ENCODE data around the gene TSPAN5. TPM values are rescaled to one million over a fixed set of nuclear protein-coding genes. Genes with fewer than 3 reads are reported as not detected.

The TSPAN5 gene
- polyA plus RNA-seq, 1 donor from 2014 or later, result 18.8 TPM

DNA sequence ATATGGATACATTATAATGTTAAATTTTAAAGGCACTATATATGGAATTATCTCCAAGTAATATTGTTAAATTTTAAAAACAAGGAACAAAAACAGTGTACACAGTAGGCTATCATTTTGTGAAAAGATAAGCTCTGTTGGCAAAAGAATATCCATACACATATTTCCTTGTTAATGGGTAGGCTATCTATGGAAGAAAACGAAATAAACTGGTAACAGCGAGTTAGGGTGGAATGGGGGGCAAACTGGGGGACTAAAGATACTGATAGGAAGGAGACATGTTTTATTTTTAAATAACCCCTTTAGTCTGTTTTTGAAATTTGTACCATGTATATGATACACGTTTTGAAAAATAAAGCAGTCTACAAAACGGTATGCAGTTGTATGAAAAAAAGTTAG lies 3.6 kb upstream of the TSPAN5 start:
- no peak overlapping the region for H3K4me2 ChIP-seq (ENCODE audit: low read length)
- H3K4me3 ChIP-seq (ENCODE audit: low read length), result no peak overlapping the region
- H3K9me2 ChIP-seq (ENCODE audit: insufficient read depth, low read length), result no peaks in the 10 kb centered on the region
- no peak overlapping the region for H2AFZ ChIP-seq (ENCODE audit: low read depth, low read length)
- H3K9ac ChIP-seq (ENCODE audit: low read length), result no peak overlapping the region
- H3K36me3 ChIP-seq (ENCODE audit: insufficient read depth, low read length), result no peaks in the 10 kb centered on the region
- H3K9me3 ChIP-seq (ENCODE audit: low read length), result peaks cover 3% of the 10 kb centered on the region
- TF ChIP-seq EZH2 (IDR thresholded peaks at IDR 0.05; ENCODE audit: borderline replicate concordance, insufficient read depth, low read length, poor library complexity, severe bottlenecking) (no peak), SMC3 (conservative IDR thresholded peaks at IDR 0.05; ENCODE audit: poor library complexity) (no peak), TAF1 (IDR thresholded peaks at IDR 0.05; ENCODE audit: low read depth) (no peak), POLR2AphosphoS5 (IDR thresholded peaks at IDR 0.05) (no peak), RAD21 (conservative IDR thresholded peaks at IDR 0.05) (no peak), MXI1 (conservative IDR thresholded peaks at IDR 0.05; ENCODE audit: poor library complexity, severe bottlenecking) (no peak), EP300 (conservative IDR thresholded peaks at IDR 0.05; ENCODE audit: poor library complexity, severe bottlenecking) (no peak)
- TF ChIP-seq, protein P1, sequence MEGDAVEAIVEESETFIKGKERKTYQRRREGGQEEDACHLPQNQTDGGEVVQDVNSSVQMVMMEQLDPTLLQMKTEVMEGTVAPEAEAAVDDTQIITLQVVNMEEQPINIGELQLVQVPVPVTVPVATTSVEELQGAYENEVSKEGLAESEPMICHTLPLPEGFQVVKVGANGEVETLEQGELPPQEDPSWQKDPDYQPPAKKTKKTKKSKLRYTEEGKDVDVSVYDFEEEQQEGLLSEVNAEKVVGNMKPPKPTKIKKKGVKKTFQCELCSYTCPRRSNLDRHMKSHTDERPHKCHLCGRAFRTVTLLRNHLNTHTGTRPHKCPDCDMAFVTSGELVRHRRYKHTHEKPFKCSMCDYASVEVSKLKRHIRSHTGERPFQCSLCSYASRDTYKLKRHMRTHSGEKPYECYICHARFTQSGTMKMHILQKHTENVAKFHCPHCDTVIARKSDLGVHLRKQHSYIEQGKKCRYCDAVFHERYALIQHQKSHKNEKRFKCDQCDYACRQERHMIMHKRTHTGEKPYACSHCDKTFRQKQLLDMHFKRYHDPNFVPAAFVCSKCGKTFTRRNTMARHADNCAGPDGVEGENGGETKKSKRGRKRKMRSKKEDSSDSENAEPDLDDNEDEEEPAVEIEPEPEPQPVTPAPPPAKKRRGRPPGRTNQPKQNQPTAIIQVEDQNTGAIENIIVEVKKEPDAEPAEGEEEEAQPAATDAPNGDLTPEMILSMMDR (IDR thresholded peaks at IDR 0.05; ENCODE audit: poor library complexity, severe bottlenecking), result no peak
- TF ChIP-seq, protein P2, sequence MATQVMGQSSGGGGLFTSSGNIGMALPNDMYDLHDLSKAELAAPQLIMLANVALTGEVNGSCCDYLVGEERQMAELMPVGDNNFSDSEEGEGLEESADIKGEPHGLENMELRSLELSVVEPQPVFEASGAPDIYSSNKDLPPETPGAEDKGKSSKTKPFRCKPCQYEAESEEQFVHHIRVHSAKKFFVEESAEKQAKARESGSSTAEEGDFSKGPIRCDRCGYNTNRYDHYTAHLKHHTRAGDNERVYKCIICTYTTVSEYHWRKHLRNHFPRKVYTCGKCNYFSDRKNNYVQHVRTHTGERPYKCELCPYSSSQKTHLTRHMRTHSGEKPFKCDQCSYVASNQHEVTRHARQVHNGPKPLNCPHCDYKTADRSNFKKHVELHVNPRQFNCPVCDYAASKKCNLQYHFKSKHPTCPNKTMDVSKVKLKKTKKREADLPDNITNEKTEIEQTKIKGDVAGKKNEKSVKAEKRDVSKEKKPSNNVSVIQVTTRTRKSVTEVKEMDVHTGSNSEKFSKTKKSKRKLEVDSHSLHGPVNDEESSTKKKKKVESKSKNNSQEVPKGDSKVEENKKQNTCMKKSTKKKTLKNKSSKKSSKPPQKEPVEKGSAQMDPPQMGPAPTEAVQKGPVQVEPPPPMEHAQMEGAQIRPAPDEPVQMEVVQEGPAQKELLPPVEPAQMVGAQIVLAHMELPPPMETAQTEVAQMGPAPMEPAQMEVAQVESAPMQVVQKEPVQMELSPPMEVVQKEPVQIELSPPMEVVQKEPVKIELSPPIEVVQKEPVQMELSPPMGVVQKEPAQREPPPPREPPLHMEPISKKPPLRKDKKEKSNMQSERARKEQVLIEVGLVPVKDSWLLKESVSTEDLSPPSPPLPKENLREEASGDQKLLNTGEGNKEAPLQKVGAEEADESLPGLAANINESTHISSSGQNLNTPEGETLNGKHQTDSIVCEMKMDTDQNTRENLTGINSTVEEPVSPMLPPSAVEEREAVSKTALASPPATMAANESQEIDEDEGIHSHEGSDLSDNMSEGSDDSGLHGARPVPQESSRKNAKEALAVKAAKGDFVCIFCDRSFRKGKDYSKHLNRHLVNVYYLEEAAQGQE (IDR thresholded peaks at IDR 0.05; ENCODE audit: borderline replicate concordance), result no peak
- no peak overlapping the region for H3K27ac ChIP-seq (ENCODE audit: low read length)
- peaks cover 6% of the 10 kb centered on the region for H3K27me3 ChIP-seq (ENCODE audit: insufficient read depth, low read depth, low read length)
- no peaks in the 10 kb centered on the region for H3K79me2 ChIP-seq (replicated peaks; ENCODE audit: insufficient read depth, low read length)
- H3F3A ChIP-seq (ENCODE audit: insufficient read depth, low read length, poor library complexity, severe bottlenecking), result peaks cover 3% of the 10 kb centered on the region
- H4K20me1 ChIP-seq (ENCODE audit: insufficient read depth), result no peaks in the 10 kb centered on the region

DNA sequence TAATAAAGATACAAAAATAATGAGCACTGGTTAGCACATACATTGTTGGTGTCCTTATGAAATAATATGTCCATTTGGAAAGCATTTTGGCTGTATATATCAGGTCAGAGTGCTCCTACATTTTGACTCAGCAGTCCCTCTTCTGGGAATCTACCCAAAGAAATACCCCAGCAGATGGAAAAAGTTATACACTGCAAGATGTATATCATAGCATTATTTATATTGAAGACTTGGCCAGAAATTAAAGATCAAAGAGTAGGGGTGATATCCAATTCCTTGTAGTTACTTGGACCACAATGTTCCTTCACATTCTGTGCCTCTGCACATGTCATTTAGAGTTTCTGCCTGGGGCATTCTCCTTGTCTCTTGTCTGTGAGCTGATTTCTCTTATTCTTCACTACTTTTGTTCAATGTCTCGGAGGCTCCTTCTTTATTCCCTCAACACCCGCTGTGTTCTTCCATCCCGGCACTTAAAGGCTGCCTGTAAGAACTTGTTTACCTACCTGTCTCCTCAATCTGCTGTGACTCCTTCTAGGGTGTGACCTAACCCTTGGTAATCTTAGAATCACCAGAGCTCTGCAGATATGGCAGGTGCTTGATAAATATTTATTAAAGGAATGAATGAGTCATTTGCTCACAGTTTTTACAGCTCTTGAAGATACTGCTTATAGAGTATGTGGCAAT lies 3.1 kb upstream of the TSPAN5 start:
- peaks cover 6% of the 10 kb centered on the region for H3K27me3 ChIP-seq (ENCODE audit: insufficient read depth, low read depth, low read length)
- no peak overlapping the region for H3K4me2 ChIP-seq (ENCODE audit: low read length)
- no peaks in the 10 kb centered on the region for H4K20me1 ChIP-seq (ENCODE audit: insufficient read depth)
- no peaks in the 10 kb centered on the region for H3K9me2 ChIP-seq (ENCODE audit: insufficient read depth, low read length)
- H3K36me3 ChIP-seq (ENCODE audit: insufficient read depth, low read length), result no peaks in the 10 kb centered on the region
- H3K9me3 ChIP-seq (ENCODE audit: low read length), result peaks cover 3% of the 10 kb centered on the region
- peaks cover 6% of the 10 kb centered on the region for H3F3A ChIP-seq (ENCODE audit: insufficient read depth, low read length, poor library complexity, severe bottlenecking)
- H2AFZ ChIP-seq (ENCODE audit: low read depth, low read length), result no peak overlapping the region
- peaks cover 5% of the 10 kb centered on the region for H3K79me2 ChIP-seq (replicated peaks; ENCODE audit: insufficient read depth, low read length)
- no peak overlapping the region for H3K4me3 ChIP-seq (ENCODE audit: low read length)
- no peak overlapping the region for H3K27ac ChIP-seq (ENCODE audit: low read length)
- TF ChIP-seq EP300 (conservative IDR thresholded peaks at IDR 0.05; ENCODE audit: poor library complexity, severe bottlenecking), result no peak
- TF ChIP-seq, protein P1 (IDR thresholded peaks at IDR 0.05; ENCODE audit: poor library complexity, severe bottlenecking), result no peak
- no peak for TF ChIP-seq SMC3 (conservative IDR thresholded peaks at IDR 0.05; ENCODE audit: poor library complexity)
- TF ChIP-seq MXI1 (conservative IDR thresholded peaks at IDR 0.05; ENCODE audit: poor library complexity, severe bottlenecking), result no peak
- TF ChIP-seq RAD21 (conservative IDR thresholded peaks at IDR 0.05), result no peak
- TF ChIP-seq POLR2AphosphoS5 (IDR thresholded peaks at IDR 0.05), result peak; percentile 28
- TF ChIP-seq TAF1 (IDR thresholded peaks at IDR 0.05; ENCODE audit: low read depth), result no peak
- TF ChIP-seq, protein P2 (IDR thresholded peaks at IDR 0.05; ENCODE audit: borderline replicate concordance), result peak; percentile 20
- no peak for TF ChIP-seq EZH2 (IDR thresholded peaks at IDR 0.05; ENCODE audit: borderline replicate concordance, insufficient read depth, low read length, poor library complexity, severe bottlenecking)
- no peak overlapping the region for H3K9ac ChIP-seq (ENCODE audit: low read length)

All from neural cell (in vitro differentiated cells).